GM23248 (cell line): ENCODE results near the gene RBMX.

Experiments used
- EZH2 ChIP-seq: fragments of 200-600 bp; sonication (generic); IDR thresholded peaks from 2 replicates; pipeline ENCODE4 v1.6.1; 2018; ENCODE audit warnings: antibody characterized with exemption, mild to moderate bottlenecking; ENCODE audit not compliant: insufficient read depth, poor library complexity, severe bottlenecking
- EZH2phosphoT487 ChIP-seq: fragments of 200-600 bp; sonication (generic); IDR thresholded peaks from 2 replicates; pipeline ENCODE4 v1.6.1; 2018; ENCODE audit warnings: antibody characterized with exemption, moderate library complexity, mild to moderate bottlenecking, low read depth; ENCODE audit not compliant: insufficient read depth

GRCh38 chrX:136909706-136910564 lies 29.4 kb upstream of the RBMX start:
- TF ChIP-seq EZH2 (no peak), EZH2phosphoT487 (no peak)
